ACC112 (cell line): ENCODE measurements around the gene TSPAN18.

Source experiments
- H2AFZ ChIP-seq: fragments of 200-600 bp; sonication (generic); one replicate; pipeline ENCODE4 v1.6.0; 2017; ENCODE audit warnings: antibody characterized with exemption, low read length; ENCODE audit not compliant: unreplicated experiment
- H3K27ac ChIP-seq: fragments of 200-600 bp; sonication (generic); 2 replicates; pipeline ENCODE4 v1.5.1; 2014; ENCODE audit warnings: low read depth, mild to moderate bottlenecking, antibody characterized with exemption, low read length, moderate library complexity
- H3K27me3 ChIP-seq: fragments of 200-600 bp; sonication (generic); 2 replicates; pipeline ENCODE4 v1.6.1; 2014; ENCODE audit warnings: mild to moderate bottlenecking, antibody characterized with exemption, low read length, moderate library complexity, mixed read lengths; ENCODE audit not compliant: insufficient read depth
- H3K36me3 ChIP-seq: fragments of 200-600 bp; sonication (generic); 2 replicates; pipeline ENCODE4 v1.6.1; 2016; ENCODE audit warnings: mild to moderate bottlenecking, antibody characterized with exemption, low read length, moderate library complexity, mixed read lengths; ENCODE audit not compliant: insufficient read depth
- H3K4me1 ChIP-seq: fragments of 200-600 bp; sonication (generic); one replicate; pipeline ENCODE4 v1.6.1; 2016; ENCODE audit warnings: low read length, mixed read lengths; ENCODE audit not compliant: insufficient read depth, unreplicated experiment, control insufficient read depth
- H3K4me3 ChIP-seq: fragments of 200-600 bp; sonication (generic); 2 replicates; pipeline ENCODE4 v1.5.1; 2014; ENCODE audit warnings: mild to moderate bottlenecking, low read depth, low read length
- H3K79me2 ChIP-seq: fragments of 200-600 bp; sonication (generic); one replicate; pipeline ENCODE4 v1.6.0; 2016; ENCODE audit warnings: low read length; ENCODE audit not compliant: control insufficient read depth, unreplicated experiment, insufficient read depth

Gene TSPAN18, protein sequence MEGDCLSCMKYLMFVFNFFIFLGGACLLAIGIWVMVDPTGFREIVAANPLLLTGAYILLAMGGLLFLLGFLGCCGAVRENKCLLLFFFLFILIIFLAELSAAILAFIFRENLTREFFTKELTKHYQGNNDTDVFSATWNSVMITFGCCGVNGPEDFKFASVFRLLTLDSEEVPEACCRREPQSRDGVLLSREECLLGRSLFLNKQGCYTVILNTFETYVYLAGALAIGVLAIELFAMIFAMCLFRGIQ

DNA sequence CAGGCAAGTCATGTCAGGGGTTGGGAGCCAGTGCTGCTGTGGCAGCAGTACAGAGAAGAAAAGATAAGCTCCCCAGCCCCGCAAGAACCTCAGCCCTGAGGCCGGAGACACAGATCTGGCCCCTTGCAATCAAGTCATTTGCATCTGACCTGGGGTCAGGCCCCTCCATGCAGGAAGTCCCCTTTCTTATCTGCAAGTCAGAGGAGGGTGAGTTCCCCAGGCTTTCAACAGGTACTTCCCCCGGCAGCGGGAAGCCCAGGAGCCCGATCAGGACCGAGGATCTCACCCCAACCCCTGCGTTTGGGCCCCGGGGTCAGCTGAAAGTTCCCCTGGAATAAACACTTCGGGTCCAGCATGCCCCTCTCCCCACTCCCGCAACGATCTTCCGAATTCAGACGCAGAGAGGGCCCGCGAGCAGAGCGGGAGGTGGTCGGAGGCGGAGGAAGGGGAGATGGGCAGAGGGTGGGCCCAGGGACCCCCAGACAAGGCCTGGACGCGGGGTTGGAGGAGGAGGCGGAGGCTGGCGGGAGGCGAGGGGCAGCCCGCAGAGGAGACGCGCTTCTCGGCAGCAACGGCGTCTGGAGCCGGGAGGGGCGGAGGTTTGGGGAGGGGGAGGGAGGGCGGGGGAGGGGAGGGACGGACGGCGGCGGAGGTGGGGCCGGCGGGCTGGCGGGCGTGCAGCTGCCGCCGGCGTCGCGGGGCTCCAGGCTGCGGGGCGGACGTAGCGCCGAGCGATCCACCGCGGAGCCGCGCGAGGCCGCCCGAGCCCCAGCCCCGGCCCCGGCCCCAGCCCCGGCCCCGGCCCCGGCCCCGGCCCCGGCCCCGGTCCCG, at the start of gene TSPAN18:
TSS of gene TSPAN18 (plus strand) at position 680 of the 831 bp plus-strand sequence. CDS start 179,455 bp downstream, outside the sequence.
- no peaks in the 10 kb centered on the region for H3K36me3 ChIP-seq
- H3K4me3 ChIP-seq = peak within 1 kb of the TSS; percentile 74
- no peak within 1 kb of the TSS for H3K27ac ChIP-seq
- no peaks in the 10 kb centered on the region for H3K4me1 ChIP-seq
- no peaks in the 10 kb centered on the region for H3K79me2 ChIP-seq
- peaks cover 44% of the 10 kb centered on the region for H3K27me3 ChIP-seq
- H2AFZ ChIP-seq = peak within 1 kb of the TSS; percentile 68

GRCh38 chr11:44680982-44681597, 45.7 kb upstream of the TSPAN18 start:
- H3K4me3 ChIP-seq = no peak overlapping the region
- peaks cover 24% of the 10 kb centered on the region; the same call in 1 of the 2 replicates for H3K27me3 ChIP-seq
- H3K4me1 ChIP-seq = peaks cover 9% of the 10 kb centered on the region
- H3K36me3 ChIP-seq = no peaks in the 10 kb centered on the region
- no peak overlapping the region for H3K27ac ChIP-seq
- no peaks in the 10 kb centered on the region for H3K79me2 ChIP-seq
- no peak overlapping the region for H2AFZ ChIP-seq

- H3K4me3 ChIP-seq = no peak overlapping the region
- no peaks in the 10 kb centered on the region for H3K36me3 ChIP-seq
- H3K79me2 ChIP-seq = no peaks in the 10 kb centered on the region
- H3K27ac ChIP-seq = no peak overlapping the region
- H3K27me3 ChIP-seq = peaks cover 30% of the 10 kb centered on the region
- no peak overlapping the region for H2AFZ ChIP-seq
- H3K4me1 ChIP-seq = peaks cover 9% of the 10 kb centered on the region
These were observed 45.1 kb upstream of the TSPAN18 start for GRCh38 chr11:44681698-44682097.

- Histone ChIP-seq H2AFZ (no peak overlapping the region), H3K27me3 (peaks cover 55% of the 10 kb centered on the region), H3K4me3 (no peak overlapping the region), H3K27ac (no peak overlapping the region), H3K4me1 (peaks cover 9% of the 10 kb centered on the region), H3K79me2 (no peaks in the 10 kb centered on the region), H3K36me3 (no peaks in the 10 kb centered on the region)
These were observed 41.9 kb upstream of the TSPAN18 start for GRCh38 chr11:44684859-44685281.

GRCh38 chr11:44687388-44687787, 39.4 kb upstream of the TSPAN18 start:
- no peak overlapping the region for H3K27ac ChIP-seq
- H3K27me3 ChIP-seq = peaks cover 61% of the 10 kb centered on the region
- H2AFZ ChIP-seq = no peak overlapping the region
- no peaks in the 10 kb centered on the region for H3K36me3 ChIP-seq
- no peaks in the 10 kb centered on the region for H3K4me1 ChIP-seq
- no peaks in the 10 kb centered on the region for H3K79me2 ChIP-seq
- no peak overlapping the region for H3K4me3 ChIP-seq

GRCh38 chr11:44689265-44689664, 37.5 kb upstream of the TSPAN18 start:
- Histone ChIP-seq H3K36me3 (no peaks in the 10 kb centered on the region), H3K79me2 (no peaks in the 10 kb centered on the region), H3K27ac (no peak overlapping the region), H3K27me3 (peaks cover 53% of the 10 kb centered on the region), H3K4me3 (no peak overlapping the region), H3K4me1 (no peaks in the 10 kb centered on the region), H2AFZ (no peak overlapping the region)

- Histone ChIP-seq H3K27me3 (peaks cover 47% of the 10 kb centered on the region), H3K36me3 (no peaks in the 10 kb centered on the region), H3K79me2 (no peaks in the 10 kb centered on the region), H2AFZ (no peak overlapping the region), H3K4me3 (no peak overlapping the region), H3K27ac (no peak overlapping the region), H3K4me1 (no peaks in the 10 kb centered on the region)
These were observed 36.1 kb upstream of the TSPAN18 start for GRCh38 chr11:44690651-44691050.

- Histone ChIP-seq H3K27me3 (peaks cover 29% of the 10 kb centered on the region), H3K36me3 (no peaks in the 10 kb centered on the region), H3K4me1 (no peaks in the 10 kb centered on the region), H3K79me2 (no peaks in the 10 kb centered on the region), H3K27ac (no peak overlapping the region), H3K4me3 (no peak overlapping the region), H2AFZ (no peak overlapping the region)
These were observed 34.3 kb upstream of the TSPAN18 start for GRCh38 chr11:44692460-44692859.

DNA sequence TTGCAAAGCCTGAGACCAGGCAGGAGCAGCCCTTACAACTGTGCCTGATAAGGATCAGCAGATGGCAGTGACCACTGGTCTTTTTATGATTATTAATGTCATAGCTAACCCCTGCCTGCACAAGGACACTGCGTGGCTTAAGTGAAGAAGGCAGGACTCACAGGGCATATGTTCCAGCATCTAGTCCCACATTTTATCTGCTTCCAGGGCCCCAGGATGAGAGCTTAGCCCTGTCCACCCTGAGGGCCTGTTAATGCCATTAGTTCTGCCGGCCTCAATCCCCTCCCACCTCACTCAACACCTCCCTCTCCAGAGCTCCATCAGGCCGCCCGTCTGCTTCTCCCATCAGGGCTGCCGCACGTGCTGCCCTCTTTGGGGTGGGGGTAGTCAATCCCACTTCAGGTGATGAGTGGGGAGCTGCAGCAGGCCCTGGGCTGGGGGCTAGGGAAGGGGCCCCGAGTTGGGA, 33.1 kb upstream of the TSPAN18 start:
- Histone ChIP-seq H3K36me3 (no peaks in the 10 kb centered on the region), H3K27me3 (peaks cover 23% of the 10 kb centered on the region), H3K79me2 (no peaks in the 10 kb centered on the region), H2AFZ (no peak overlapping the region), H3K4me1 (no peaks in the 10 kb centered on the region), H3K4me3 (no peak overlapping the region), H3K27ac (no peak overlapping the region)

GRCh38 chr11:44694443-44694842, 32.3 kb upstream of the TSPAN18 start:
- no peaks in the 10 kb centered on the region for H3K36me3 ChIP-seq
- H3K79me2 ChIP-seq = no peaks in the 10 kb centered on the region
- peaks cover 22% of the 10 kb centered on the region for H3K27me3 ChIP-seq
- H3K4me3 ChIP-seq = no peak overlapping the region
- no peak overlapping the region for H3K27ac ChIP-seq
- no peak overlapping the region for H2AFZ ChIP-seq
- no peaks in the 10 kb centered on the region for H3K4me1 ChIP-seq
